ENCODE results near the gene DVL2. TPM values are rescaled to one million over a fixed set of nuclear protein-coding genes. Genes with fewer than 3 reads are reported as not detected.

Gene DVL2
- total and polyA plus RNA-seq, 12 donors: 11.8 to 87.2 (median 44.4) TPM

DNA sequence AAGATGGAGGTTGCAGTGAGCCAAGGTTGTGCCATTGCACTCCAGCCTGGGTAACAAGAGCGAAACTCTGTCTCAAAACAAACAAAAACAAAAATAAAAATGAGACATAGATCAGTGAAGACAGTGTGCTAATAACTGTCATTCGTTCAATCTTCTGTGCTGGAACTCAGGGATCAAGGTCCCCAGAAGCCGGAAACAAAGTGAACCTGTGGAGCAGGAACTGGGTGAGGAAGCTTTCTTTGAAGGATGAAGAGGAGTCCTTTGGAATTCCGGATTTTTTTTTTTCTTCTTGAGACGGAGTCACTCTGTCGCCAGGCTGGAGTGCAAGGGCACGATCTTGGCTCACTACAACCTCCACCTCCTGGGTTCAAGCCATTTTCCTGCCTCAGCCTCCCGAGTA is 45.1 kb upstream of the DVL2 start:
- intact Hi-C loops (cut with DNase I): no loop called here
- Histone ChIP-seq H3K36me3 (replicated peaks in 1 of 2) (no peaks in the 10 kb centered on the region), H3K27me3 (no peaks in the 10 kb centered on the region), H3K4me3 (no peak overlapping the region), H3K9me3 (replicated peaks in 1 of 3) (no peaks in the 10 kb centered on the region), H3K4me1 (replicated peaks in 1 of 2) (peaks cover 18 to 21% of the 10 kb centered on the region in 2 donors), H3K27ac (no peak overlapping the region)
- no peak for DNase-seq
- WGBS, 4 donors: 74 to 84% (median 79%) methylated on average over 8 of the region's 8 CpGs
- TF ChIP-seq, protein P1, sequence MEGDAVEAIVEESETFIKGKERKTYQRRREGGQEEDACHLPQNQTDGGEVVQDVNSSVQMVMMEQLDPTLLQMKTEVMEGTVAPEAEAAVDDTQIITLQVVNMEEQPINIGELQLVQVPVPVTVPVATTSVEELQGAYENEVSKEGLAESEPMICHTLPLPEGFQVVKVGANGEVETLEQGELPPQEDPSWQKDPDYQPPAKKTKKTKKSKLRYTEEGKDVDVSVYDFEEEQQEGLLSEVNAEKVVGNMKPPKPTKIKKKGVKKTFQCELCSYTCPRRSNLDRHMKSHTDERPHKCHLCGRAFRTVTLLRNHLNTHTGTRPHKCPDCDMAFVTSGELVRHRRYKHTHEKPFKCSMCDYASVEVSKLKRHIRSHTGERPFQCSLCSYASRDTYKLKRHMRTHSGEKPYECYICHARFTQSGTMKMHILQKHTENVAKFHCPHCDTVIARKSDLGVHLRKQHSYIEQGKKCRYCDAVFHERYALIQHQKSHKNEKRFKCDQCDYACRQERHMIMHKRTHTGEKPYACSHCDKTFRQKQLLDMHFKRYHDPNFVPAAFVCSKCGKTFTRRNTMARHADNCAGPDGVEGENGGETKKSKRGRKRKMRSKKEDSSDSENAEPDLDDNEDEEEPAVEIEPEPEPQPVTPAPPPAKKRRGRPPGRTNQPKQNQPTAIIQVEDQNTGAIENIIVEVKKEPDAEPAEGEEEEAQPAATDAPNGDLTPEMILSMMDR (IDR thresholded peaks at IDR 0.05): no peak
- TF ChIP-seq POLR2A (IDR thresholded peaks at IDR 0.05): no peak

DNA sequence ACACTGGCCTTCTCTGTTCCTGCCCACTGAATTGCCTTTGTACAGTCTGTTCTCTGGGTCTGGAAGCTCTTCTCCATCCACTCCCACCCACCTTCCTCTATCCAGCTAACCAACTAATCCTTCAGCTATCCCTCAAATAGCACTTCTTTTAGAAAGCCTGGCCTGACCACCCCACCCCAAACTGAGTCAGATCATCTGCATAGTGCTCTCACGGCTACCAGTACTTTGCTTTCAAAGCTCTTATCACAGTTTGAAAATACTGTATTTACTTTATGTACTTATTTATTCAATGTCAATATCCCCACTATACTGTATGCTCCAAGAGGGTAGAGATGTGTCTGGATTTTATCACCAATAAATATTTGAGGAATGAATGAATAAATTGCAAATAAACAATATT is 32.5 kb upstream of the DVL2 start:
- 49 to 64% (median 58%) methylated on average over 1 of the region's 1 CpG for WGBS, 4 donors
- H3K27me3 ChIP-seq: no peaks in the 10 kb centered on the region
- intact Hi-C loops (cut with DNase I): no loop called here

DNA sequence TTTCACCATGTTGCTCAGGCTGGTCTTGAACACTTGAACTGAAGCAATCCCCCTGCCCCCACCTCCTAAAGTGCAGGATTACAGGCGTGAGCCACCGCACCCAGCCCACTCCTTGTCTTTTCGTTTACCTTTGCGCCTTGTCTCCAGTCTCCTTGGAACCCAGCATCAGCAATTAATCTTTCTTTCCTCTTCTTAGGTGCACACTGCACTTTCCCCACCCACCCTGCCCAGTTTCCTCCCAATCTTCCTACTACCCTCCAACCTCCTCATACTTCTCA is 29.4 kb upstream of the DVL2 start:
- Histone ChIP-seq H3K4me3 (peak overlapping the region in 1 of 4 donors; percentile 23), H3K27me3 (no peaks in the 10 kb centered on the region), H3K36me3 (replicated peaks in 1 of 2) (peaks cover 0 to 3% of the 10 kb centered on the region in 2 donors), H3K9me3 (replicated peaks in 1 of 3) (no peaks in the 10 kb centered on the region), H3K27ac (no peak overlapping the region), H3K4me1 (replicated peaks in 1 of 2) (peaks cover 12 to 21% of the 10 kb centered on the region in 2 donors)
- intact Hi-C loops (cut with DNase I): loop anchor here in 1 of 2 donors (5.0 kb wide), 1 partner anchor 39 kb away; no protein-coding TSS in a partner anchor
- TF ChIP-seq, protein P1 (IDR thresholded peaks at IDR 0.05): no peak
- no peak for TF ChIP-seq POLR2A (IDR thresholded peaks at IDR 0.05)
- no peak for DNase-seq
- WGBS, 4 donors: 62 to 75% (median 65%) methylated on average over 4 of the region's 4 CpGs

More for the DNA sequence above, 32.5 kb upstream of the DVL2 start:
- H3K27ac ChIP-seq: no peak overlapping the region
- DNase-seq: no peak
- TF ChIP-seq, protein P1 (IDR thresholded peaks at IDR 0.05): no peak
- TF ChIP-seq POLR2A (IDR thresholded peaks at IDR 0.05): no peak
- no peaks in the 10 kb centered on the region for H3K36me3 ChIP-seq (replicated peaks in 1 of 2)
- H3K4me1 ChIP-seq (replicated peaks in 1 of 2): peaks cover 0 to 8% of the 10 kb centered on the region in 2 donors
- no peaks in the 10 kb centered on the region for H3K9me3 ChIP-seq (replicated peaks in 1 of 3)
- H3K4me3 ChIP-seq: no peak overlapping the region

DNA sequence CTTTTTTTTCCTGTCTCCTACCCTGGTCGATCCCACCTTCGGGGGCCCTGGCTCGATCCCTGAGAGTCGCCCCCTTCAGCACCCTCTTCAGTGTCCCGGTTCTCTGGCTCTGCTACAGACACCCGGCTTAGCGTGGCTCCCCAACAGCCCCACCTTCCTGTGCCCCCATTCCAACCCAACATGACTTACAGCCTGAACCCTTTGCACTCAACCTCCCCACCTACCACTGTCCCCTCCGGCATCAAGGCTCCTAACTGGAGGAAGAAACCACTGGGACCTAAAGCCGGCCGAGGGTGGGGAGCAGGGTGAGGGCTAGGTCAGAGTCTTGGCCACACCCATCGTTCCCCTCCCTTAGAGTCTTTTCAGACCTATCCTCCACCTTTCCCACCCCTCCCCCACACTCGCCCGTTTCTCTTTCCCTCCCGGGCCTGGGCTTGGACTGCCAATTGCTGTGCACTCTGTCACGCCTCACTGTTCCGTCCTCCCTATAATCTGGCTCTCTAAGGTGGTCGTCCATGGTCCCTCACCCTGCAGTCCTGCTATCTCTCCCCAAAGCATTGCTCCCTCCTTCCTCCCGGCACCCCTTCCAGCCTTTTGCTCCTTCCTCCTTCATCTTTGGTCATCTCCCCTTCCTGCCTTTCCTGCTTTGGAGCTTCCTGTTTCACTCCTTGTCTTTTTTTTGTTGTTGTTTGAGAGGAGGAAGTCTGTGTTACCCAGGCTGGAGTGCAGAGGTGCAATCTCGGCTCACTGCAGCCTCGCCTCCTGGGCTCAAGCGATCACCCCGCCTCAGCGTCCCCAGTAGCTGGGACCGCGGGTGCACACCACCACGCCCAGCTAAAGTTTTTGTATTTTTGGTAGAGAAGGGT is 28.9 kb upstream of the DVL2 start:
- WGBS, 4 donors: 28 to 39% (median 34%) methylated on average over 26 of the region's 26 CpGs
- DNase-seq: peak in 1 of 7 donors; percentile 48
- Histone ChIP-seq H3K36me3 (replicated peaks in 1 of 2) (peaks cover 0 to 8% of the 10 kb centered on the region in 2 donors), H3K27ac (no peak overlapping the region), H3K4me3 (peak overlapping the region in 1 of 4 donors; percentile 23), H3K9me3 (replicated peaks in 1 of 3) (no peaks in the 10 kb centered on the region), H3K27me3 (no peaks in the 10 kb centered on the region), H3K4me1 (replicated peaks in 1 of 2) (peaks cover 12 to 21% of the 10 kb centered on the region in 2 donors)
- TF ChIP-seq POLR2A (IDR thresholded peaks at IDR 0.05): no peak
- TF ChIP-seq, protein P1 (IDR thresholded peaks at IDR 0.05): no peak
- intact Hi-C loops (cut with DNase I): loop anchor here in 1 of 2 donors (5.0 kb wide), 1 partner anchor 39 kb away; no protein-coding TSS in a partner anchor
